Measurements from ENCODE around the gene TBC1D10A.

TBC1D10A gene

DNA sequence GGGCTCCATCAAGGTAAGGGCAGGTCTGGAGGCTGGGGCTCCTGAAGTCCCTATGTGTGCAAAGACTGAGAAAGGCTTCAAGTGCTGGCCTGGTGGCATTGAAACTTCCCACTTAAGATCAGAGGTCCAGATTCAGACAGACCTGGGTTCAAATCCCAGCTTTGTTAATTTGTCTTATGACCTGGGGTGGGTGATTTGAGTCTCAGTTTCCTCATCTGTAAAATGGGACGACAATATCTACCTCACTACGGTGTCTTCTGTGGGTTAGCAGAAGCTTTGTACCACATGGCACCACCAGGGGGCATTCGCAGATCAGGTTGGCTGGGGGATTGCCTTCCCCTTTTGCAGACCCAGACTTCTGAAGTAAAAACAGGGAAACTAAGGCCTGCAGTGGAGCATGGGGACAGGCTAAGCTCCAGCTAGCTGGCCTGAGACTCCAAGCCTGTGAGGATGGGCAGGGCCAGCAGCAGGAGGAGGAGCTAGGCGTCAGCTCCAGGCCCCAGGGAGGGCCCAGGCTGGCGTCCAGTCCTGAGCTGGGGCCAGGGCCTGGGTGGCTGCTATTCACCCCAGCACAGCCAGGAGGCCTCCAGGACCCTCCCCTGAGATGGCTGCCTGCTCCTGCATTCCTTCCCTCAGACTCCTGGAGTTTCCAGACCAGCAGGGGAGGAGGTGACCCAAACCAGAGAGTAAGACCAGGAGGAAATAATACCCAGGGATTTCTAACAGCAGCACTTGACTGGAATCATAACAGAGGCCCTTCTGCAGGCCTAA lies 38.9 kb downstream of the TBC1D10A start:
- in situ Hi-C loops (cut with MboI; ENCODE audit: low sequenced_read_pairs) = no loop called here

DNA sequence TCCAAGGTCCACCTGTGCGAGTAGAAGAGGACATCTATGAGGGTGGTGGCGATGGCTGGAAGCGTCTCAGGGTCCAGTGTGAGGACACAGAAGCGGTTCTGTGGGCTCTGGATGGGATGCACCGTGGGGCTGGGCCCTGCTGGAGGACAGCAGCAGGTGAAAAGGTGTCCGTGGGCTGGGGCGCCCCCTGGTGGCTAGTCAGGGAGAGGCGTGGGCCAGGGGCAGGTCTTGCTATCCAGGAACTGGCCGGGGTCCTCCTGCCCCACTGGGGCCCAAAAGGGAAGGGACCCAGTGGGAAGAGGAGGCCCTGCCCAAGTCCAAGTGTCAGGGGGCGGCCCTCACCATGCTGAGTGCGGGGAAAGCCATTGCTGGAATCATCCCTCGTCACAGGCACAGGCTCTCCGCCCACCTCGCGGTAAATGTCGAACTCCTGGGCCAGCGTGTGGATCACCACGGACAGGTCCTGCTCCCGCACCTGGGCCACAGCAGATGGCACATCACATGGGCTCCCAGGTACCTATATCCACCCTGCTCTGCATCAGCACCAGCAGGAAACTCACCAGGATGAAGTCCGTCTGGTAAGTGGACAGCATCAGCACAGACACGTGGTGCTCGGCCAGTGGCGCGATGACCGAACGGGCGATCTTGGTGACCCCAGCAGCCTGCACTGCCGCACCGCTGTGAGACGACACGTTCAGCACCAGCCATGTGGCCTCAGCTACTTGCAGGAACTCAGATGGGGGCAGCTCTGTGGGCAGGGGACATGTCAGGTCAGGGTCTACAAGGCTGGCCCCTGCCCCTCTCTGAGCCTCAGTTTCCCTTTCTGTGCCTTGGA lies 39.7 kb downstream of the TBC1D10A start:
- in situ Hi-C loops (cut with MboI; ENCODE audit: low sequenced_read_pairs) = no loop called here

GRCh38 chr22:30286331-30286730 lies 40.4 kb downstream of the TBC1D10A start:
- in situ Hi-C loops (cut with MboI; ENCODE audit: low sequenced_read_pairs) = no loop called here

- in situ Hi-C loops (cut with MboI; ENCODE audit: low sequenced_read_pairs) = no loop called here
These were observed 40.9 kb downstream of the TBC1D10A start for GRCh38 chr22:30285846-30286200.

- in situ Hi-C loops (cut with MboI; ENCODE audit: low sequenced_read_pairs) = no loop called here
These were observed 41.4 kb downstream of the TBC1D10A start for GRCh38 chr22:30285176-30285845.

GRCh38 chr22:30284666-30285065 lies 42.1 kb downstream of the TBC1D10A start:
- in situ Hi-C loops (cut with MboI; ENCODE audit: low sequenced_read_pairs) = no loop called here

DNA sequence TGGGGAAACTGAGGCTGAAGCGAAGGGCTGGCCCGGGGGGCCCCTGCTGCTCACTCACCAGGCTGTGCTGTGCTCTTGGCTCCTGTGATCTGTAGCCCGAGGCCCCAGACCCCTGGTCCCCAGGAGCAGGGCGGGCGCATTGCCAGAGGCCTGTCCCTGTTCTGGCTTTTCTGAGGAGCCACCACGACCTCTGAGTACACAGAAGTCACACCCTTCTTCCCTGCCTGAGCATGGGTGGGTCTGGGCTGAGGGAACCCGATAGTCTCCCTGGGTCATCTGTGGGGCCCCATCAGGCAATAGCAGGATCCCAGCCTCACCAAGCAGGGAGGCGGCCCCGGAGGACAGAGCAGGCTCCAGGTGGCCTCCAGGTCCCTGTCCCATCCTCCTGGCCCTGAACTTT lies 42.6 kb downstream of the TBC1D10A start:
- in situ Hi-C loops (cut with MboI; ENCODE audit: low sequenced_read_pairs) = no loop called here

DNA sequence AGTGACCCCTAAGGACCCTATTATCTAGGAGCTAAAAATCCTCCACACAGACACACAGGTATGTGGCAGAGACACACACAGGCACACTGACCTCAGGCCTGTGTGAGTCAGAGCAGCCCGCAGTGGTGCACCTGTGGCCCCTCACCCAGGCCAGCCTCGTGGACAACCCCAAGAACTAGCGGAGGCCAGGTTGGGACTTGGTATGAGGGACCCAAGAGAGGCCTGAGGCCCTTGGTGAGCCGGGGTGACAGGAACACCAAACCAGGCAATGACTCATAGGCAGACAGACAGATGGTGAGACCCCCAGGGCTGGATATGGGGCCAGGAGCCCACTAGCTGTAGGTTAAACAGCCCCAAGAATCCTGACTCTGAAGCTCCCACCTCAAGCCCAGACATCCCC lies 43.4 kb downstream of the TBC1D10A start:
- in situ Hi-C loops (cut with MboI; ENCODE audit: low sequenced_read_pairs) = no loop called here

DNA sequence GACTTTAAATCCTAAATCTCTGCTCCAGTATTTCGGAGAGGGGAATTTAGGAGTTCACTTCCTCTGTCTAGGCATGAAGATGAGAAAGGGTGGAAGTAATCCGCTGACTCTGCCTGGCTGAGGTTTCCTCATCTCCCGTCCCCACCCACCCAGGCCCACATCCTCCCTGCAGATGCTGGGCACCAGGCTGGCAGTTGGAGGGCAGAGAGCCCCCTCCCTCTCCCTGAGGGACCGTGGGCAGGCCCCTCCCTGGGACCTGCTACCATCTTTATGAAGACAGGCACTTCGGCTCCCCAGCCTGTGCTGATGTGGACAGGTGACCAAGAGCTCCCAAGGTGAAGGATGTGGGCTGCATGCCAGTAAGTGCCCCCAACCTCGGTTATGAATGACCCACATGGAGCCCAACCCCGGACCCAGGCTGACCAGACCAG lies 44.1 kb downstream of the TBC1D10A start:
- in situ Hi-C loops (cut with MboI; ENCODE audit: low sequenced_read_pairs) = no loop called here

- in situ Hi-C loops (cut with MboI; ENCODE audit: low sequenced_read_pairs) = no loop called here
These were observed 46.2 kb downstream of the TBC1D10A start for GRCh38 chr22:30280505-30280904.

DNA sequence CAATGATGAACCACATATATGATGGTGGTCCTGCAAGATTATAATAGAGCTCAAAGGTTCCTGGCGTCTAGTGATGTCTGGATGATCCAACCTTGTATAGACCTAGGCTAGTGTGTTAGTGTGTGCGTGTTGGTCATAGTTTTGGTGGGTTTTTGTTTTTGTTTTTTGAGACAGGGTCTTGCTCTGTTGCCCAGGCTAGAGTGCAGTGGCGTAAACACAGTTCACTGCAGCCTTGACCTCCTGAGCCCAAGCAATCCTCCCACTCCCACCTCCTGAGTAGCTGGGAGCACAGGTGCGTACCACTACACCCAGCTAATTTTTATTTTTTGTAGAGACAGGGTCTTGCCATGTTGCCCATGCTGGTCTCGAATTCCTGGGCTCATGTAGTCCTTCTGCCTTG lies 46.8 kb downstream of the TBC1D10A start:
- in situ Hi-C loops (cut with MboI; ENCODE audit: low sequenced_read_pairs) = no loop called here

DNA sequence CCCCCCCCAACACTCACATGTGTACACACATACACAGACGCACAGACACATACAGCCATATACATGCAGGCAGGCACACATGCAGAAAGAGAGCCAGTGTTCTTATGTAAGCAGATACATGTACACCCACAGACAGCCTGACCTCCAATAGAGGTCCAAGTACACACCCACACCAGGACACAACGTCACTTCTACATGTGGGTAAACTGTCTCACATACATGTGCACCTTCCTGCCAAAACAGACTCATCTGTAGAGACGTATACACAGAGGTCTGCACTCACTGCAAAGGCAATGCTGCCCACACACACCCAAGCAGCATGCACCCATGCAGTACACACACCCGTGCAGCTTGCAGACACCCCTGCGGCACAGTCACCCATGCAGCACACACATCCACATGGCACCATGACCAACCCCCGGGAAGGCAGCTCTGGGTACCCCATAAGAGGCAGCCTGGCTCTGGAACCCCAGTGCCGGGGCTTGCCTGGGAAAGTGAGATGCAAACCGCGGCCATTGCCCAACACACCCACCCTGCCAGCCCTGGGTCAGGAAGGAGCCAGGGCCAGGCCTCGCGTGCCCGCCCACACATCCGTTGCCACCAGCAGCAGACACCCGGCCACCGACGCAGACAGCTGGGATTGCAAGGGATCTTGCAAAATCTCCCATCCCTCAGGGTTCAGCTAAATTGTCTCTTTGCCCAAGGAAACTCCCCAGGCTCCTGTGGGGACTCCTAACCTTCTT lies 47.5 kb downstream of the TBC1D10A start:
- in situ Hi-C loops (cut with MboI; ENCODE audit: low sequenced_read_pairs) = no loop called here

GRCh38 chr22:30277547-30278344 lies 49.0 kb downstream of the TBC1D10A start:
- in situ Hi-C loops (cut with MboI; ENCODE audit: low sequenced_read_pairs) = no loop called here

- in situ Hi-C loops (cut with MboI; ENCODE audit: low sequenced_read_pairs) = no loop called here
These were observed 50.7 kb downstream of the TBC1D10A start for GRCh38 chr22:30276039-30276438.

- in situ Hi-C loops (cut with MboI; ENCODE audit: low sequenced_read_pairs) = no loop called here
These were observed 51.1 kb downstream of the TBC1D10A start for GRCh38 chr22:30275625-30276024.

- in situ Hi-C loops (cut with MboI; ENCODE audit: low sequenced_read_pairs) = no loop called here
These were observed 52.3 kb downstream of the TBC1D10A start for GRCh38 chr22:30274437-30274812.

GRCh38 chr22:30273711-30274436 lies 52.9 kb downstream of the TBC1D10A start:
- in situ Hi-C loops (cut with MboI; ENCODE audit: low sequenced_read_pairs) = no loop called here

DNA sequence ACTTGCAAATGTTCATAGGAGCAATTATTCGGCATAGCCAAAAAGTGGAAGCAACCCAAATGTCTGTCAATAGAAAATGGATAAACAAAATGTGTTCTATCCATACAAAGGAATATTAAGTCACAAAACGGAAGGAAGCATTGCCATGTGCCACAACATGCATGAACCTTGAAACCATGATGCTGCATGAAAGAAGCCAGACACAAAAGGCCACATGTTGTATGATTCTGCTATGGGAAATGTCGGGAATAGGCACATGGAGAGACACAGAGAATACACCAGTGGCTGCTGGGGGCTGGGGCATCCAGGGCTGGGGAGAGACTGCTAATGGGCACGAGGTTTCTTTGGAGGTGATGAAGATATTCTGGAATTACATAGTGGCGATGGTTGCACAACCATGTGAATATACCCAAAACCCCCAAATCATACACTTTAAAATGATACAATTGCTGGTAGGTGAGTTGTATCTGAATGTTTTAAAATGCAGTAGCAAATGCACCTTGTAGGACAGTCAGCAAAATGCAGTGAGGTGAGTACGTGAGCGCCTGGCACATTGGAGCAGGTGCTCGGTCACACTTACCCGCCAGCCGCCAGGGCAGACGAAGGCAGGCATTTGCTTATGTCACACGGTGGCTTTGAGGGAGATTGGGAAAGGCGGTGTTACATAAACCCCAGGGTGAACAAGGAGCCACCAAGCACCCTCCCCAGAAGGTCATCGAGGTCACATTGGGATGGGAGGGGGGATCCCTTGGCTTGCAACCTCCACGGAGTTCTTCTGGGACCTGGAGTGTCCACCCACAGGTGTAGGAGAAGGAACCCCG lies 53.8 kb downstream of the TBC1D10A start:
- in situ Hi-C loops (cut with MboI; ENCODE audit: low sequenced_read_pairs) = no loop called here

DNA sequence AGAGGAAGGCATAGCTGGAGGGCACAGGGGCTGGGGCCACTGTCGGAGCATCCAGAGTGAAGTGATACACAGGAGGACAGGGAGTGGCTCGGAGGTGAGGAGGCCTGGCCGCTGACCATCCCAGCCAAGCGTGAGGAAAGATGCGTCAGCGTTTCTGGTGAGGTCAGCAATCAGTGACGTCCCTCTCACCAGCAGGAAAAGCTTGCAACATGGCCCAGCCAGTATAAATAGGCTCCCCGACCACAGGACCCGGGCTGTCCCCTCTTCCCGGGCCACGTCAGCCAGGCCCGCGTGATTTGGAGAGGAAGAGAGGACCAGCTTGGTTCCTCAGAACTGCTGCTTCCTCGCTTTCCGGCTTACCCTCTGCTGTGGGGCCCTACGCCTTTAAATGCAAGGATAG lies 55.9 kb downstream of the TBC1D10A start:
- in situ Hi-C loops (cut with MboI; ENCODE audit: low sequenced_read_pairs) = no loop called here

Measured in HL-60/S4 (cell line).